ENCODE data around the gene SENP7. TPM values are rescaled to one million over a fixed set of nuclear protein-coding genes. Genes with fewer than 3 reads are reported as not detected.

SENP7 gene
- total RNA-seq, 1 experiment from 2014 or later: 12.0 TPM

- no peak overlapping the region for H3K4me3 Mint-ChIP-seq (ENCODE audit: low read depth, unreplicated experiment)
- BruUV-seq (replicated peaks): no TSS peak
Measured at GRCh38 chr3:101288294-101288693, 224.7 kb downstream of the SENP7 start.

GRCh38 chr3:101284757-101285156, 228.3 kb downstream of the SENP7 start:
- intact Hi-C loops (cut with micrococcal nuclease; ENCODE audit: unreplicated experiment): no loop called here
- TF ChIP-seq CTCF (IDR thresholded peaks at IDR 0.05; ENCODE audit: unreplicated experiment): no peak
- H3K36me3 Mint-ChIP-seq (ENCODE audit: insufficient read depth, unreplicated experiment): no peaks in the 10 kb centered on the region
- CTCF ChIA-PET: no interaction called here
- no TSS peak for BruUV-seq (replicated peaks)
- no peaks in the 10 kb centered on the region for H3K27me3 Mint-ChIP-seq (ENCODE audit: unreplicated experiment)
- H3K27ac Mint-ChIP-seq (ENCODE audit: unreplicated experiment): no peak overlapping the region
- no peaks in the 10 kb centered on the region for H3K9me3 Mint-ChIP-seq (ENCODE audit: low read depth, unreplicated experiment)
- DNase-seq: no peak
- no peaks in the 10 kb centered on the region for H3K4me1 Mint-ChIP-seq (ENCODE audit: low read depth, unreplicated experiment)
- H3K4me3 Mint-ChIP-seq (ENCODE audit: low read depth, unreplicated experiment): no peak overlapping the region

More at GRCh38 chr3:101288294-101288693, 224.7 kb downstream of the SENP7 start:
- Mint-ChIP-seq H3K27ac (ENCODE audit: unreplicated experiment) (no peak overlapping the region), H3K27me3 (ENCODE audit: unreplicated experiment) (no peaks in the 10 kb centered on the region), H3K36me3 (ENCODE audit: insufficient read depth, unreplicated experiment) (no peaks in the 10 kb centered on the region), H3K4me1 (ENCODE audit: low read depth, unreplicated experiment) (no peaks in the 10 kb centered on the region), H3K9me3 (ENCODE audit: low read depth, unreplicated experiment) (no peaks in the 10 kb centered on the region)
- no peak for DNase-seq
- CTCF ChIA-PET: no interaction called here
- intact Hi-C loops (cut with micrococcal nuclease; ENCODE audit: unreplicated experiment): no loop called here
- no peak for TF ChIP-seq CTCF (IDR thresholded peaks at IDR 0.05; ENCODE audit: unreplicated experiment)

- CTCF ChIA-PET: no interaction called here
- no peak overlapping the region for H3K27ac Mint-ChIP-seq (ENCODE audit: unreplicated experiment)
- H3K27me3 Mint-ChIP-seq (ENCODE audit: unreplicated experiment): no peaks in the 10 kb centered on the region
- H3K36me3 Mint-ChIP-seq (ENCODE audit: insufficient read depth, unreplicated experiment): no peaks in the 10 kb centered on the region
- no peaks in the 10 kb centered on the region for H3K4me1 Mint-ChIP-seq (ENCODE audit: low read depth, unreplicated experiment)
- H3K4me3 Mint-ChIP-seq (ENCODE audit: low read depth, unreplicated experiment): no peak overlapping the region
- TF ChIP-seq CTCF (IDR thresholded peaks at IDR 0.05; ENCODE audit: unreplicated experiment): no peak
- intact Hi-C loops (cut with micrococcal nuclease; ENCODE audit: unreplicated experiment): no loop called here
- DNase-seq: no peak
- H3K9me3 Mint-ChIP-seq (ENCODE audit: low read depth, unreplicated experiment): no peaks in the 10 kb centered on the region
- no TSS peak for BruUV-seq (replicated peaks)
Measured at GRCh38 chr3:101281521-101282030, 231.4 kb downstream of the SENP7 start.

- Mint-ChIP-seq H3K4me3 (ENCODE audit: low read depth, unreplicated experiment) (no peak overlapping the region), H3K36me3 (ENCODE audit: insufficient read depth, unreplicated experiment) (no peaks in the 10 kb centered on the region), H3K9me3 (ENCODE audit: low read depth, unreplicated experiment) (no peaks in the 10 kb centered on the region), H3K27me3 (ENCODE audit: unreplicated experiment) (no peaks in the 10 kb centered on the region), H3K27ac (ENCODE audit: unreplicated experiment) (no peak overlapping the region), H3K4me1 (ENCODE audit: low read depth, unreplicated experiment) (no peaks in the 10 kb centered on the region)
- TF ChIP-seq CTCF (IDR thresholded peaks at IDR 0.05; ENCODE audit: unreplicated experiment): no peak
- BruUV-seq (replicated peaks): no TSS peak
- DNase-seq: no peak
- CTCF ChIA-PET: no interaction called here
- intact Hi-C loops (cut with micrococcal nuclease; ENCODE audit: unreplicated experiment): no loop called here
Measured at GRCh38 chr3:101279765-101280385, 233.1 kb downstream of the SENP7 start.

Data from Calu3 (cell line).